Epidermal melanocyte (primary cell): ENCODE measurements around the gene CLDND2.
A peak's percentile ranks its signal among the peaks of the same experiment; 100 is the strongest.

Source experiments
- DNase-seq: peaks from one replicate; pipeline ENCODE4 v3.0.0; 2011; ENCODE audit warnings: low spot score; ENCODE audit not compliant: insufficient read length

Gene CLDND2

GRCh38 chr19:51386882-51387520, 18.2 kb upstream of the CLDND2 start:
- DNase-seq: no peak

- no peak for DNase-seq
These were observed 13.2 kb upstream of the CLDND2 start for GRCh38 chr19:51382004-51382403.

GRCh38 chr19:51380379-51380778, 11.6 kb upstream of the CLDND2 start:
- DNase-seq: no peak

- DNase-seq: no peak
These were observed 8.6 kb upstream of the CLDND2 start for GRCh38 chr19:51377422-51377821.

GRCh38 chr19:51375504-51376221, 6.9 kb upstream of the CLDND2 start:
- no peak for DNase-seq

GRCh38 chr19:51372649-51373504, 4.1 kb upstream of the CLDND2 start, which contains the start of gene NKG7:
Gene NKG7 (minus strand): TSS chr19:51372654. CDS start chr19:51372535, 119 bp downstream.
- no peak for DNase-seq

- DNase-seq: no peak
These were observed 3.3 kb upstream of the CLDND2 start for GRCh38 chr19:51372021-51372648.

GRCh38 chr19:51371186-51371690, 2.4 kb upstream of the CLDND2 start:
- DNase-seq: no peak

- no peak for DNase-seq
These were observed 1.4 kb upstream of the CLDND2 start for GRCh38 chr19:51370230-51370629.

- peak; percentile 82 for DNase-seq
These were observed 1.0 kb downstream of the CLDND2 start for GRCh38 chr19:51367565-51368365.

- DNase-seq: no peak
These were observed 1.6 kb downstream of the CLDND2 start for GRCh38 chr19:51367255-51367564.

GRCh38 chr19:51366389-51367254, 2.2 kb downstream of the CLDND2 start:
- DNase-seq: peak; percentile 81

- DNase-seq: no peak
These were observed 2.8 kb downstream of the CLDND2 start, which contains the start of gene ETFB for GRCh38 chr19:51365965-51366388. Gene ETFB (minus strand): TSS chr19:51366388. CDS start chr19:51366326, 62 bp downstream.

GRCh38 chr19:51365211-51365964, 3.4 kb downstream of the CLDND2 start:
- DNase-seq: no peak

GRCh38 chr19:51364200-51365106, 4.3 kb downstream of the CLDND2 start:
- peak; percentile 61 for DNase-seq

- no peak for DNase-seq
These were observed 7.6 kb downstream of the CLDND2 start for GRCh38 chr19:51361239-51361638.

GRCh38 chr19:51359294-51359693, 9.5 kb downstream of the CLDND2 start:
- no peak for DNase-seq

GRCh38 chr19:51357952-51358351, 10.9 kb downstream of the CLDND2 start:
- DNase-seq: no peak
